ENCODE data around the gene TP53TG3F. TPM values are rescaled to one million over a fixed set of nuclear protein-coding genes. Genes with fewer than 3 reads are reported as not detected.
"Not testable (repeated sequence)": the region's sequence is repeated elsewhere in the genome, so short reads cannot be mapped to it uniquely, and the experiment has no call there.

TP53TG3F gene
- total RNA-seq (ENCODE audit: insufficient read depth, low replicate concordance): 0.48 TPM

- not testable (repeated sequence) for DNase-seq (ENCODE audit: low spot score)
These were observed at the start of gene TP53TG3F for GRCh38 chr16:33459312-33459711. TP53TG3F (plus strand) TSS chr16:33459612; CDS start chr16:33459680, 68 bp downstream.

GRCh38 chr16:33491611-33492010 lies 32.2 kb downstream of the TP53TG3F start:
- not testable (repeated sequence) for DNase-seq (ENCODE audit: low spot score)

- not testable (repeated sequence) for DNase-seq (ENCODE audit: low spot score)
These were observed 47.8 kb downstream of the TP53TG3F start for GRCh38 chr16:33507231-33507630.

GRCh38 chr16:33509070-33509469 lies 49.7 kb downstream of the TP53TG3F start:
- DNase-seq (ENCODE audit: low spot score): not testable (repeated sequence)

- not testable (repeated sequence) for DNase-seq (ENCODE audit: low spot score)
These were observed 50.5 kb downstream of the TP53TG3F start for GRCh38 chr16:33509906-33510305.

Other genes with a start within 250 kb of the TP53TG3F start
- not detected for gene TP53TG3E, start 155.3 kb upstream of the TP53TG3F start, total RNA-seq (ENCODE audit: insufficient read depth, low replicate concordance)
- not detected for gene TP53TG3B, start 98.8 kb upstream of the TP53TG3F start, total RNA-seq (ENCODE audit: insufficient read depth, low replicate concordance)